Measurements from ENCODE around the gene OS9.

The OS9 gene

DNA sequence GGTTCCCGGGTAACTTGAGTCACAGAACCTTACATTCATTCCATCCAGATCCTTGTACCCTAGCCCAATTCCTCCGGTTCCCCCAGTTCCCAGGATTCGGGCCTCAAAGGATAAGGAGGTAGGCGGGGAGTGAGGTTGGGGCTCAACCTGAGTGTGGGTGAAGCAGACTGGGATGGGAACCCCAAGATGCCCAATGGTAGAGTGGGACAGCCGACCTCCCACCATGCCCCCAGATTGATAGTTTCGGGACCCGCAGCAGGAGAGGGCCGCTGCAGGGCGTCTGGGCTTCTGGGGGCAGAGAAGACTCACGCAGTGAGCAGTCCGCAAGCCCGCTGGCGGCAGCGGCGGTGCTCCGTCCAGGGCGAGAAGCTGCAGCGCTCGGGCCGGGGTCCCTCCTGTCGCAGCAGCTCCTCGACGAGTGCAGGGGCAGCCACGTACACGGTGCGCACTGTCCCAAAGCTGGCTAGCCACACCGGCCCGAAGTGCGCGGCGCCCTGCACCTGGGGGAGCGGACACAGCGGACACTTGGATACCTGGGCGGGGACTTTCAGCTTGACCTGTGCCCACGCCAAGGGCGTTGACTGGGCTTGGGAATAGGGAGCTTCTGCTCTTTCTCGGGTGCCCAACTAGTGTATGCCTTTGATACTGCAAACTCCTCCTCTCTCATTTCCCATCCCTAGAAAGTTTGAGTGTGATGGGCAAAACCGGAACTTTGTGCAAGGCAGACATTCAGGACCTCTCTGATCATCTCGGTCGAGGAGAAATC is 71.9 kb downstream of the OS9 start:
- no peak overlapping the region for H2BK5ac ChIP-seq (ENCODE audit: low read depth, low read length, poor library complexity, severe bottlenecking)
- H3K4me3 ChIP-seq (ENCODE audit: insufficient read depth in 1 of 2, low read depth in 1 of 2, low read length in 2 of 2): peak overlapping the region; percentile 35 to 73
- DNase-seq: no peak
- no peak overlapping the region for H3K18ac ChIP-seq (ENCODE audit: low read depth in 1 of 2, low read length in 2 of 2)
- H4K91ac ChIP-seq (ENCODE audit: low read length): no peak overlapping the region
- no peak overlapping the region for H3K27ac ChIP-seq (ENCODE audit: low read length, poor library complexity, severe bottlenecking)
- H2AFZ ChIP-seq (ENCODE audit: low read depth, low read length): no peak overlapping the region
- peak overlapping the region; percentile 59 for H3K4me2 ChIP-seq (ENCODE audit: low read length, poor library complexity, severe bottlenecking)
- H2BK120ac ChIP-seq (ENCODE audit: low read depth, low read length): no peak overlapping the region
- WGBS: 13% methylated on average over 37 of the region's 40 CpGs
- no peak overlapping the region for H2BK12ac ChIP-seq (ENCODE audit: low read length in 2 of 2)
- H2AK5ac ChIP-seq (ENCODE audit: low read length, severe bottlenecking): no peak overlapping the region
- no peak overlapping the region for H3K14ac ChIP-seq (ENCODE audit: low read length in 2 of 2)
- H3K27me3 ChIP-seq (ENCODE audit: control insufficient read depth in 1 of 2, insufficient read depth in 1 of 2, low read length in 2 of 2): peaks cover 52 to 58% of the 10 kb centered on the region in 2 experiments
- no peak overlapping the region for H3K4ac ChIP-seq (ENCODE audit: low read depth in 1 of 2, low read length in 2 of 2)
- H3K36me3 ChIP-seq (ENCODE audit: control insufficient read depth in 1 of 2, insufficient read depth in 2 of 2, low read depth in 1 of 2, low read length in 2 of 2): peaks cover 21 to 29% of the 10 kb centered on the region in 2 experiments
- no peaks in the 10 kb centered on the region for H3K9me3 ChIP-seq (ENCODE audit: control insufficient read depth, low read length)
- peaks cover 8% of the 10 kb centered on the region for H3K79me1 ChIP-seq (replicated peaks; ENCODE audit: low read length, poor library complexity, severe bottlenecking)
- H2BK15ac ChIP-seq (ENCODE audit: low read depth, poor library complexity, severe bottlenecking): no peak overlapping the region
- H4K8ac ChIP-seq (ENCODE audit: low read length): no peak overlapping the region
- H3K23ac ChIP-seq (ENCODE audit: low read length in 2 of 2): peak overlapping the region in 1 of 2 experiments; percentile 71
- H3K4me1 ChIP-seq (ENCODE audit: control insufficient read depth, insufficient read depth, low read depth, low read length): peaks cover 27% of the 10 kb centered on the region
- peak overlapping the region; percentile 31 for H3K9ac ChIP-seq (ENCODE audit: low read length)

DNA sequence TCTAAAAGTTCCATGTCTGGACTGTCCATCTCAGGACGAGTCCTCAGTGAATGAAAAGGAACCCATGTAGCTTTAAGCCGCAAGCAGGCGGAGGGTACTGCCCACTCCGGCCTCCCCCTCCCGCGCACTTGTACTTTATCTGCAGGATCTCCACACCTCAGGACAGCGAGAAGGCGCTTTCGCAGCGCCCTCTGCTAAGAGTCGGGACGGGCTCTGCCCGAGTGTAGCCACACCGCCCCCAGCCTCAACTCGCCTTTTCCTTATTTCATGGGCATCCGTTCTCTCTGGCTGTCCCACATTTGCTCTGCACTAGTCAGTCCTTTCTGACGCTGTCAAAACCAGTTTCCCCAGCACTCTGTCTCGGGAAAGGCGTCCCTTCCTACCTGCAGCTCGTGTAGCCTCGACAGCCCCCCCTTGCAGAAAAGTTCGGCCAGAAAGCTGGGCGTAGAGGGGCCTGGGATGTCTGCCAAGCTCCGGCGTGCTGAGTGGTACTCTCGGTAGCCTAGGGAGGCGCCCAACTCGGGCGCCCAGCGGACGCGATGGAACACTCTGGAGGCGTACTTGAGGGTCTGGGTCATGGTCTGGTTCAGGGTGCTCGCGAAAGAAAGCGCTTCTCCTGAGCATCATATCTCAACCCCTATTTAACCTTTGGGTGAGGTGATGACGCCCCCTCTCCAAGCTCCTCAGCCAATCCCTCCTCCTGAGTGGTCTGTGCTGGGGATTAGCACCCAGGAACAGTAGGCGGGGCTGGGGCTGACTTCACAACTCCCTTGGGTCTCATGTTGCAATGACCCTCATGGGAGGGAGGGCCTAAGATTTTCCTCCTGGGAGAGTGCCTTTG is 72.8 kb downstream of the OS9 start, which contains the start of gene CYP27B1:
Gene CYP27B1 (minus strand): TSS at position 615 of the 841 bp plus-strand sequence. CDS start 37 bp downstream, at position 578.
- Histone ChIP-seq H4K91ac (ENCODE audit: low read length) (no peak within 1 kb of the TSS), H2BK5ac (ENCODE audit: low read depth, low read length, poor library complexity, severe bottlenecking) (no peak within 1 kb of the TSS), H3K79me1 (replicated peaks; ENCODE audit: low read length, poor library complexity, severe bottlenecking) (peaks cover 9% of the 10 kb centered on the region), H2BK120ac (ENCODE audit: low read depth, low read length) (no peak within 1 kb of the TSS), H3K23ac (ENCODE audit: low read length in 2 of 2) (peak within 1 kb of the TSS in 1 of 2 experiments; percentile 60), H4K8ac (ENCODE audit: low read length) (no peak within 1 kb of the TSS), H3K9ac (ENCODE audit: low read length) (peak within 1 kb of the TSS; percentile 31), H2BK15ac (ENCODE audit: low read depth, poor library complexity, severe bottlenecking) (peak within 1 kb of the TSS; percentile 20), H3K27me3 (ENCODE audit: control insufficient read depth in 1 of 2, insufficient read depth in 1 of 2, low read length in 2 of 2) (peaks cover 50 to 56% of the 10 kb centered on the region in 2 experiments), H3K36me3 (ENCODE audit: control insufficient read depth in 1 of 2, insufficient read depth in 2 of 2, low read depth in 1 of 2, low read length in 2 of 2) (peaks cover 21 to 30% of the 10 kb centered on the region in 2 experiments), H3K14ac (ENCODE audit: low read length in 2 of 2) (no peak within 1 kb of the TSS), H3K18ac (ENCODE audit: low read depth in 1 of 2, low read length in 2 of 2) (peak within 1 kb of the TSS in 1 of 2 experiments; percentile 22), H3K4me3 (ENCODE audit: insufficient read depth in 1 of 2, low read depth in 1 of 2, low read length in 2 of 2) (peak within 1 kb of the TSS; percentile 3 to 73), H3K4me2 (ENCODE audit: low read length, poor library complexity, severe bottlenecking) (peak within 1 kb of the TSS; percentile 50), H3K9me3 (ENCODE audit: control insufficient read depth, low read length) (no peaks in the 10 kb centered on the region), H3K4me1 (ENCODE audit: control insufficient read depth, insufficient read depth, low read depth, low read length) (peaks cover 32% of the 10 kb centered on the region), H3K27ac (ENCODE audit: low read length, poor library complexity, severe bottlenecking) (no peak within 1 kb of the TSS), H3K4ac (ENCODE audit: low read depth in 1 of 2, low read length in 2 of 2) (no peak within 1 kb of the TSS), H2BK12ac (ENCODE audit: low read length in 2 of 2) (peak within 1 kb of the TSS in 1 of 2 experiments; percentile 25), H2AK5ac (ENCODE audit: low read length, severe bottlenecking) (no peak within 1 kb of the TSS), H2AFZ (ENCODE audit: low read depth, low read length) (no peak within 1 kb of the TSS)
- DNase-seq: no peak
- WGBS: 4% methylated on average over 37 of the region's 38 CpGs

DNA sequence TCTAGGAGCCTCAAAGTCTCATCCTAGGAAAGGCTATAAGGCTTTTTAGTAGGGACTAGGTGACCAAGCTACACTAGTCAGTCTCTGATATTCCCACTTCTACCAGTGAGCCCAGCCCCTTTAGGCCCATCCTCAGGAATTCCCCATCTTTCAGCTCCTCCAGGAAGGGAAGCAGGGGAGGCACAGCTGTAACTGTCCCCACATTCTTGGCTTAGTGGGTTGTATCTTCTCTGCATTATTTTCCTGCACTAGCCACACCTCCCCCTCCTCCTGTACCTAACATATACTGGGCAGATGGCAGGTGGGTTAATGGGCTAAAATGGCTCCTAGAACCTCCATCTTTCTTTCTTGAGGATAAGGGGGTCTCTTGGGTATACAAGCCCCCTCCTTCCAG is 73.4 kb downstream of the OS9 start:
- no peaks in the 10 kb centered on the region for H3K9me3 ChIP-seq (ENCODE audit: control insufficient read depth, low read length)
- no peak overlapping the region for H4K8ac ChIP-seq (ENCODE audit: low read length)
- H3K18ac ChIP-seq (ENCODE audit: low read depth in 1 of 2, low read length in 2 of 2): no peak overlapping the region
- H3K4ac ChIP-seq (ENCODE audit: low read depth in 1 of 2, low read length in 2 of 2): no peak overlapping the region
- no peak overlapping the region for H2BK15ac ChIP-seq (ENCODE audit: low read depth, poor library complexity, severe bottlenecking)
- H4K91ac ChIP-seq (ENCODE audit: low read length): no peak overlapping the region
- peaks cover 47 to 55% of the 10 kb centered on the region in 2 experiments for H3K27me3 ChIP-seq (ENCODE audit: control insufficient read depth in 1 of 2, insufficient read depth in 1 of 2, low read length in 2 of 2)
- DNase-seq: no peak
- no peak overlapping the region for H3K9ac ChIP-seq (ENCODE audit: low read length)
- no peak overlapping the region for H2AFZ ChIP-seq (ENCODE audit: low read depth, low read length)
- H2BK12ac ChIP-seq (ENCODE audit: low read length in 2 of 2): no peak overlapping the region
- H3K27ac ChIP-seq (ENCODE audit: low read length, poor library complexity, severe bottlenecking): no peak overlapping the region
- no peak overlapping the region for H3K4me2 ChIP-seq (ENCODE audit: low read length, poor library complexity, severe bottlenecking)
- H2BK120ac ChIP-seq (ENCODE audit: low read depth, low read length): no peak overlapping the region
- H3K4me1 ChIP-seq (ENCODE audit: control insufficient read depth, insufficient read depth, low read depth, low read length): peaks cover 32% of the 10 kb centered on the region
- H2BK5ac ChIP-seq (ENCODE audit: low read depth, low read length, poor library complexity, severe bottlenecking): no peak overlapping the region
- peaks cover 21 to 30% of the 10 kb centered on the region in 2 experiments for H3K36me3 ChIP-seq (ENCODE audit: control insufficient read depth in 1 of 2, insufficient read depth in 2 of 2, low read depth in 1 of 2, low read length in 2 of 2)
- no peak overlapping the region for H3K14ac ChIP-seq (ENCODE audit: low read length in 2 of 2)
- no peak overlapping the region for H3K4me3 ChIP-seq (ENCODE audit: insufficient read depth in 1 of 2, low read depth in 1 of 2, low read length in 2 of 2)
- H3K79me1 ChIP-seq (replicated peaks; ENCODE audit: low read length, poor library complexity, severe bottlenecking): peaks cover 9% of the 10 kb centered on the region
- H3K23ac ChIP-seq (ENCODE audit: low read length in 2 of 2): no peak overlapping the region
- no peak overlapping the region for H2AK5ac ChIP-seq (ENCODE audit: low read length, severe bottlenecking)

DNA sequence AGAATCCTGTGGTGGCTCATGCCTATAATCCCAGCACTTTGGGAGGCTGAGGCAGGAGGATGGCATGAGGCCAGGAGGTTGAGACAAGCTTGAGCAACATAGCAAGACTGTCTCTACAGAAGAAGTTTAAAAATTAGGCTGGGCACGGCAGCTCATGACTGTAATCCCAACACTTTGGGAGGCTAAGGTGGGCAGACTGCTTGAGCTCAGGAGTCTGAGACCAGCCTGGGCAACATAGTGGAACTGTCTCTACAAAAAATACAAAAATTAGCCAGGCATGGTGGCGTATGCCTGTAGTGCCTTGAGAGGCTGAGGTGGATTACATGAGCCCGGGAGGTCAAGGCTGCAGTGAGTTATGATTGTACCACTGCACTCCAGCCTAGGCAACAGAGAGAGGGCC is 73.9 kb downstream of the OS9 start:
- H2BK15ac ChIP-seq (ENCODE audit: low read depth, poor library complexity, severe bottlenecking): no peak overlapping the region
- H4K8ac ChIP-seq (ENCODE audit: low read length): no peak overlapping the region
- H2BK12ac ChIP-seq (ENCODE audit: low read length in 2 of 2): no peak overlapping the region
- no peak overlapping the region for H3K4ac ChIP-seq (ENCODE audit: low read depth in 1 of 2, low read length in 2 of 2)
- WGBS: 97% methylated on average over 2 of the region's 3 CpGs
- H4K91ac ChIP-seq (ENCODE audit: low read length): no peak overlapping the region
- H3K27ac ChIP-seq (ENCODE audit: low read length, poor library complexity, severe bottlenecking): no peak overlapping the region
- DNase-seq: no peak
- peaks cover 32% of the 10 kb centered on the region for H3K4me1 ChIP-seq (ENCODE audit: control insufficient read depth, insufficient read depth, low read depth, low read length)
- no peak overlapping the region for H3K4me3 ChIP-seq (ENCODE audit: insufficient read depth in 1 of 2, low read depth in 1 of 2, low read length in 2 of 2)
- H3K4me2 ChIP-seq (ENCODE audit: low read length, poor library complexity, severe bottlenecking): no peak overlapping the region
- no peak overlapping the region for H3K14ac ChIP-seq (ENCODE audit: low read length in 2 of 2)
- no peak overlapping the region for H3K18ac ChIP-seq (ENCODE audit: low read depth in 1 of 2, low read length in 2 of 2)
- no peak overlapping the region for H2BK5ac ChIP-seq (ENCODE audit: low read depth, low read length, poor library complexity, severe bottlenecking)
- H3K23ac ChIP-seq (ENCODE audit: low read length in 2 of 2): no peak overlapping the region
- H3K79me1 ChIP-seq (replicated peaks; ENCODE audit: low read length, poor library complexity, severe bottlenecking): peaks cover 10% of the 10 kb centered on the region
- peaks cover 47 to 49% of the 10 kb centered on the region in 2 experiments for H3K27me3 ChIP-seq (ENCODE audit: control insufficient read depth in 1 of 2, insufficient read depth in 1 of 2, low read length in 2 of 2)
- H2AK5ac ChIP-seq (ENCODE audit: low read length, severe bottlenecking): no peak overlapping the region
- no peak overlapping the region for H2AFZ ChIP-seq (ENCODE audit: low read depth, low read length)
- no peak overlapping the region for H2BK120ac ChIP-seq (ENCODE audit: low read depth, low read length)
- no peak overlapping the region for H3K9ac ChIP-seq (ENCODE audit: low read length)
- peaks cover 21 to 30% of the 10 kb centered on the region in 2 experiments for H3K36me3 ChIP-seq (ENCODE audit: control insufficient read depth in 1 of 2, insufficient read depth in 2 of 2, low read depth in 1 of 2, low read length in 2 of 2)
- no peaks in the 10 kb centered on the region for H3K9me3 ChIP-seq (ENCODE audit: control insufficient read depth, low read length)
